ENCODE results near the gene MPP2.

MPP2 gene

GRCh38 chr17:43860927-43861622, 46.3 kb downstream of the MPP2 start:
- Histone ChIP-seq H3K9me3 (ENCODE audit: insufficient read depth, low read length) (no peaks in the 10 kb centered on the region), H3K79me2 (ENCODE audit: low read length) (no peaks in the 10 kb centered on the region), H2AFZ (ENCODE audit: low read depth, low read length) (no peak overlapping the region), H3K27ac (ENCODE audit: low read length) (no peak overlapping the region), H3K36me3 (replicated peaks; ENCODE audit: low read depth, low read length) (no peaks in the 10 kb centered on the region), H3K4me1 (ENCODE audit: low read length) (peaks cover 12% of the 10 kb centered on the region; the same call in 1 of the 2 replicates), H4K20me1 (ENCODE audit: insufficient read depth, low read length) (no peaks in the 10 kb centered on the region), H3K4me3 (ENCODE audit: low read length) (no peak overlapping the region), H3K9ac (ENCODE audit: low read length) (no peak overlapping the region), H3K27me3 (ENCODE audit: low read depth, low read length) (peaks cover 19% of the 10 kb centered on the region), H3K4me2 (ENCODE audit: low read length) (no peak overlapping the region)
- TF ChIP-seq CTCF (IDR thresholded peaks at IDR 0.05; ENCODE audit: low read depth, low read length) = no peak
- TF ChIP-seq EZH2phosphoT487 (IDR thresholded peaks at IDR 0.05; ENCODE audit: low read depth) = no peak

- Histone ChIP-seq H2AFZ (ENCODE audit: low read depth, low read length) (no peak overlapping the region), H3K36me3 (replicated peaks; ENCODE audit: low read depth, low read length) (no peaks in the 10 kb centered on the region), H3K9me3 (ENCODE audit: insufficient read depth, low read length) (no peaks in the 10 kb centered on the region), H3K4me3 (ENCODE audit: low read length) (no peak overlapping the region), H4K20me1 (ENCODE audit: insufficient read depth, low read length) (no peaks in the 10 kb centered on the region), H3K4me2 (ENCODE audit: low read length) (no peak overlapping the region), H3K27me3 (ENCODE audit: low read depth, low read length) (peaks cover 16% of the 10 kb centered on the region), H3K27ac (ENCODE audit: low read length) (no peak overlapping the region), H3K4me1 (ENCODE audit: low read length) (peaks cover 12% of the 10 kb centered on the region; the same call in 1 of the 2 replicates), H3K79me2 (ENCODE audit: low read length) (no peaks in the 10 kb centered on the region), H3K9ac (ENCODE audit: low read length) (no peak overlapping the region)
- TF ChIP-seq CTCF (IDR thresholded peaks at IDR 0.05; ENCODE audit: low read depth, low read length) (no peak), EZH2phosphoT487 (IDR thresholded peaks at IDR 0.05; ENCODE audit: low read depth) (no peak)
Observed at GRCh38 chr17:43860077-43860725, 47.1 kb downstream of the MPP2 start.

GRCh38 chr17:43857957-43858600, 49.3 kb downstream of the MPP2 start:
- H3K4me1 ChIP-seq (ENCODE audit: low read length) = peaks cover 6% of the 10 kb centered on the region; the same call in 1 of the 2 replicates
- TF ChIP-seq EZH2phosphoT487 (IDR thresholded peaks at IDR 0.05; ENCODE audit: low read depth) (no peak), CTCF (IDR thresholded peaks at IDR 0.05; ENCODE audit: low read depth, low read length) (no peak)
- no peaks in the 10 kb centered on the region for H3K9me3 ChIP-seq (ENCODE audit: insufficient read depth, low read length)
- H2AFZ ChIP-seq (ENCODE audit: low read depth, low read length) = no peak overlapping the region
- H3K4me2 ChIP-seq (ENCODE audit: low read length) = no peak overlapping the region
- no peak overlapping the region for H3K9ac ChIP-seq (ENCODE audit: low read length)
- peaks cover 14% of the 10 kb centered on the region for H3K27me3 ChIP-seq (ENCODE audit: low read depth, low read length)
- no peaks in the 10 kb centered on the region for H3K36me3 ChIP-seq (replicated peaks; ENCODE audit: low read depth, low read length)
- H3K27ac ChIP-seq (ENCODE audit: low read length) = no peak overlapping the region
- H4K20me1 ChIP-seq (ENCODE audit: insufficient read depth, low read length) = no peaks in the 10 kb centered on the region
- H3K79me2 ChIP-seq (ENCODE audit: low read length) = no peaks in the 10 kb centered on the region
- no peak overlapping the region for H3K4me3 ChIP-seq (ENCODE audit: low read length)

- TF ChIP-seq CTCF (IDR thresholded peaks at IDR 0.05; ENCODE audit: low read depth, low read length) (no peak), EZH2phosphoT487 (IDR thresholded peaks at IDR 0.05; ENCODE audit: low read depth) (no peak)
- Histone ChIP-seq H3K4me3 (ENCODE audit: low read length) (no peak overlapping the region), H3K4me1 (ENCODE audit: low read length) (peaks cover 6% of the 10 kb centered on the region; the same call in 1 of the 2 replicates)
Observed at GRCh38 chr17:43857141-43857540, 50.2 kb downstream of the MPP2 start.

More at GRCh38 chr17:43857141-43857540, 50.2 kb downstream of the MPP2 start:
- Histone ChIP-seq H3K9ac (ENCODE audit: low read length) (no peak overlapping the region), H3K79me2 (ENCODE audit: low read length) (no peaks in the 10 kb centered on the region), H3K9me3 (ENCODE audit: insufficient read depth, low read length) (no peaks in the 10 kb centered on the region), H3K27me3 (ENCODE audit: low read depth, low read length) (peaks cover 20% of the 10 kb centered on the region), H3K36me3 (replicated peaks; ENCODE audit: low read depth, low read length) (no peaks in the 10 kb centered on the region), H4K20me1 (ENCODE audit: insufficient read depth, low read length) (no peaks in the 10 kb centered on the region), H3K4me2 (ENCODE audit: low read length) (no peak overlapping the region), H3K27ac (ENCODE audit: low read length) (no peak overlapping the region), H2AFZ (ENCODE audit: low read depth, low read length) (no peak overlapping the region)

All from OCI-LY3 (cell line).